Spinal cord (tissue), 10 donors: ENCODE measurements around the gene FBXL7. TPM values are rescaled to one million over a fixed set of nuclear protein-coding genes. Genes with fewer than 3 reads are reported as not detected.

Experiments
- DNase-seq, 6 donors: peaks; one replicate each; pipeline versions ENCODE4 v3.0.0 to v3.0.0-alpha.2; 2013 to 2015; ENCODE audit warnings: low spot score in 6 of 6, low read depth in 4 of 6
- H3K27ac ChIP-seq: one replicate; pipeline ENCODE4 v1.5.1; 2013; ENCODE audit warnings: low read depth, low read length, control low read depth
- H3K27me3 ChIP-seq: one replicate; pipeline ENCODE4 v1.6.1; 2013; ENCODE audit warnings: low read length; ENCODE audit not compliant: control insufficient read depth, insufficient read depth
- H3K36me3 ChIP-seq: one replicate; pipeline ENCODE4 v1.6.1; 2013; ENCODE audit warnings: low read length; ENCODE audit not compliant: control insufficient read depth, insufficient read depth
- H3K4me1 ChIP-seq: one replicate; pipeline ENCODE4 v1.6.1; 2013; ENCODE audit warnings: low read length; ENCODE audit not compliant: control insufficient read depth, insufficient read depth
- H3K4me3 ChIP-seq: one replicate; pipeline ENCODE4 v1.5.1; 2013; ENCODE audit warnings: low read depth, low read length, control low read depth
- H3K9me3 ChIP-seq: one replicate; pipeline ENCODE4 v1.6.1; 2013; ENCODE audit warnings: low read length; ENCODE audit not compliant: control insufficient read depth, insufficient read depth
- WGBS: methylation state at CpG from one replicate; pipeline ENCODE4 v1.1.5; 2013; ENCODE audit warnings: missing lambda C conversion rate; ENCODE audit not compliant: insufficient coverage; 5-methylcytosine and 5-hydroxymethylcytosine counted together
- long read RNA-seq, 4 donors: transcript quantifications; one replicate each; lab custom pipeline, GENCODE V29; 2026
- polyA plus RNA-seq, 2 donors: library from polyadenylated mRNA; unstranded; fragments of 120-200 nt; gene quantifications; one replicate each; pipeline ENCODE4 v1.2.1, GENCODE V29; 2013; ENCODE audit not compliant: insufficient read length in 2 of 2
- total RNA-seq, 2 donors: library from RNA; depleted of rRNA in 1 of 2; stranded (reverse); fragments of 120-200 nt in 1 of 2; fragments of >200 nt in 1 of 2; gene quantifications; one replicate each; pipeline versions ENCODE4 v1.2.3 to v1.2.4, GENCODE V29; 2013 to 2014
- donor health status: healthy.

The FBXL7 gene
- 10 to 100 TPM in 1 of 2 donors, 1 to 10 TPM in 1; 6.9 to 21.2 TPM for total RNA-seq
- 10 to 100 TPM; 28.3 to 29.8 TPM for polyA plus RNA-seq
- long read RNA-seq, donor 1, transcript FBXL7-201 (2 exons, 3,960 nt) = major isoform, 8 of 8 reads
- long read RNA-seq, donor 1, partial matches to known transcripts = 0 of 8 reads
- long read RNA-seq, donor 1, other reads (novel, unspliced or antisense) = 0 of 8 reads
- long read RNA-seq, donor 2, partial matches to known transcripts = 0 of 3 reads
- long read RNA-seq, donor 2, other reads (novel, unspliced or antisense) = 0 of 3 reads
- long read RNA-seq, donor 3, transcript FBXL7-201 (2 exons, 3,960 nt) = major isoform, 9 of 9 reads
- long read RNA-seq, donor 3, partial matches to known transcripts = 0 of 9 reads
- long read RNA-seq, donor 3, other reads (novel, unspliced or antisense) = 0 of 9 reads
- long read RNA-seq, donor 4, transcript FBXL7-201 (2 exons, 3,960 nt) = major isoform, 5 of 5 reads
- long read RNA-seq, donor 4, partial matches to known transcripts = 0 of 5 reads
- long read RNA-seq, donor 4, other reads (novel, unspliced or antisense) = 0 of 5 reads

- Histone ChIP-seq H3K27me3 (peaks cover 3% of the 10 kb centered on the region), H3K4me3 (peak within 1 kb of the TSS; percentile 62), H3K27ac (peak within 1 kb of the TSS; percentile 65), H3K9me3 (no peaks in the 10 kb centered on the region), H3K36me3 (no peaks in the 10 kb centered on the region), H3K4me1 (peaks cover 4% of the 10 kb centered on the region)
- WGBS = under 1% methylated on average over 57 of the region's 60 CpGs
- peak; percentile 58 to 92 (median 69) for DNase-seq
Measured at GRCh38 chr5:15499528-15500324, at the start of gene FBXL7. FBXL7 (plus strand) TSS chr5:15500180.

GRCh38 chr5:15450473-15450872 is 49.5 kb upstream of the FBXL7 start:
- Histone ChIP-seq H3K4me1 (no peaks in the 10 kb centered on the region), H3K36me3 (no peaks in the 10 kb centered on the region), H3K27me3 (no peaks in the 10 kb centered on the region), H3K9me3 (no peaks in the 10 kb centered on the region), H3K27ac (no peak overlapping the region), H3K4me3 (no peak overlapping the region)
- WGBS = 100% methylated on average over 7 of the region's 11 CpGs
- no peak for DNase-seq

GRCh38 chr5:15450949-15451348 is 49.0 kb upstream of the FBXL7 start:
- H3K27me3 ChIP-seq = no peaks in the 10 kb centered on the region

GRCh38 chr5:15452030-15452429 is 48.0 kb upstream of the FBXL7 start:
- Histone ChIP-seq H3K36me3 (no peaks in the 10 kb centered on the region), H3K27me3 (no peaks in the 10 kb centered on the region), H3K4me3 (no peak overlapping the region), H3K27ac (no peak overlapping the region), H3K4me1 (no peaks in the 10 kb centered on the region), H3K9me3 (peaks cover 2% of the 10 kb centered on the region)
- 67% methylated on average over 1 of the region's 1 CpG for WGBS
- no peak for DNase-seq

More at GRCh38 chr5:15450949-15451348, 49.0 kb upstream of the FBXL7 start:
- 98% methylated on average over 4 of the region's 4 CpGs for WGBS
- H3K9me3 ChIP-seq = peaks cover 2% of the 10 kb centered on the region
- no peak overlapping the region for H3K27ac ChIP-seq
- H3K4me1 ChIP-seq = no peaks in the 10 kb centered on the region
- no peaks in the 10 kb centered on the region for H3K36me3 ChIP-seq
- H3K4me3 ChIP-seq = no peak overlapping the region
- no peak for DNase-seq

- Histone ChIP-seq H3K4me1 (no peaks in the 10 kb centered on the region), H3K36me3 (no peaks in the 10 kb centered on the region), H3K27me3 (no peaks in the 10 kb centered on the region), H3K27ac (no peak overlapping the region), H3K9me3 (peaks cover 2% of the 10 kb centered on the region), H3K4me3 (no peak overlapping the region)
- WGBS = 20% methylated on average over 1 of the region's 1 CpG
- DNase-seq = peak in 1 of 6 donors; percentile 8
Measured at GRCh38 chr5:15452781-15453180, 47.2 kb upstream of the FBXL7 start.

- H3K9me3 ChIP-seq = peaks cover 2% of the 10 kb centered on the region
- no peaks in the 10 kb centered on the region for H3K4me1 ChIP-seq
- H3K36me3 ChIP-seq = no peaks in the 10 kb centered on the region
- no peaks in the 10 kb centered on the region for H3K27me3 ChIP-seq
- 80% methylated on average over 1 of the region's 1 CpG for WGBS
- H3K27ac ChIP-seq = no peak overlapping the region
- no peak overlapping the region for H3K4me3 ChIP-seq
- DNase-seq = no peak
Measured at GRCh38 chr5:15459200-15459599, 40.8 kb upstream of the FBXL7 start.

- H3K4me1 ChIP-seq = no peaks in the 10 kb centered on the region
- H3K27ac ChIP-seq = no peak overlapping the region
- DNase-seq = peak in 2 of 6 donors; percentile 52 to 76
- H3K36me3 ChIP-seq = no peaks in the 10 kb centered on the region
- no CpG with 5 or more reads among the region's 3 CpGs for WGBS
- H3K27me3 ChIP-seq = no peaks in the 10 kb centered on the region
- H3K9me3 ChIP-seq = no peaks in the 10 kb centered on the region
- H3K4me3 ChIP-seq = no peak overlapping the region
Measured at GRCh38 chr5:15463231-15463980, 36.6 kb upstream of the FBXL7 start.

GRCh38 chr5:15472116-15472515 is 27.9 kb upstream of the FBXL7 start:
- Histone ChIP-seq H3K36me3 (no peaks in the 10 kb centered on the region), H3K4me1 (no peaks in the 10 kb centered on the region), H3K9me3 (peaks cover 3% of the 10 kb centered on the region), H3K27me3 (no peaks in the 10 kb centered on the region), H3K4me3 (no peak overlapping the region), H3K27ac (no peak overlapping the region)
- no peak for DNase-seq
- WGBS = 100% methylated on average over 4 of the region's 8 CpGs

GRCh38 chr5:15474143-15474719 is 25.7 kb upstream of the FBXL7 start:
- no peaks in the 10 kb centered on the region for H3K36me3 ChIP-seq
- peaks cover 3% of the 10 kb centered on the region for H3K9me3 ChIP-seq
- no peaks in the 10 kb centered on the region for H3K27me3 ChIP-seq
- no peak overlapping the region for H3K27ac ChIP-seq
- DNase-seq = no peak
- no peak overlapping the region for H3K4me3 ChIP-seq
- no peaks in the 10 kb centered on the region for H3K4me1 ChIP-seq
